CD8-positive, alpha-beta memory T cell (primary cell): ENCODE measurements around the gene NOTUM. TPM values are rescaled to one million over a fixed set of nuclear protein-coding genes. Genes with fewer than 3 reads are reported as not detected.

ENCODE experiments used
- CTCF ChIA-PET: fragments of 350-600 bp; sonication (Branson Sonifier 250); formaldehyde crosslinking; loops from one replicate; lab custom pipeline; 2021; ENCODE audit warnings: antibody characterized with exemption; lab: Charles Lee
- POLR2A ChIA-PET: fragments of 350-600 bp; sonication (Branson Sonifier 250); formaldehyde crosslinking; loops from one replicate; lab custom pipeline; 2021; ENCODE audit warnings: antibody characterized with exemption; lab: Charles Lee
- DNase-seq, 5 donors: peaks; one replicate each; pipeline versions ENCODE4 v3.0.0 to v3.0.0-alpha.2; 2020 to 2022; ENCODE audit warnings: mixed read lengths in 1 of 5
- H3K27ac ChIP-seq: one replicate; pipeline ENCODE4 v1.7.0; 2013; ENCODE audit warnings: low read depth, mild to moderate bottlenecking, low read length, moderate library complexity
- H3K27me3 ChIP-seq: 2 replicates; pipeline ENCODE4 v1.7.0; 2013; ENCODE audit warnings: low read length, mild to moderate bottlenecking; ENCODE audit not compliant: insufficient read depth, poor library complexity, severe bottlenecking
- H3K36me3 ChIP-seq: 2 replicates; pipeline ENCODE4 v1.7.0; 2013; ENCODE audit warnings: mild to moderate bottlenecking, low read length, moderate library complexity; ENCODE audit not compliant: insufficient read depth
- H3K4me1 ChIP-seq: 2 replicates; pipeline ENCODE4 v1.7.0; 2013; ENCODE audit warnings: mild to moderate bottlenecking, low read length, moderate library complexity; ENCODE audit not compliant: insufficient read depth
- H3K4me3 ChIP-seq: 2 replicates; pipeline ENCODE4 v1.7.0; 2013; ENCODE audit warnings: mild to moderate bottlenecking, low read length
- H3K9me3 ChIP-seq: 2 replicates; pipeline ENCODE4 v1.7.0; 2013; ENCODE audit warnings: mild to moderate bottlenecking, low read length
- H3K27ac Mint-ChIP-seq, 8 donors: one replicate each; pipeline ENCODE4 v1.8.0; 2020 to 2021; ENCODE audit warnings: mixed read lengths in 8 of 8, mild to moderate bottlenecking in 6 of 8, inconsistent platforms in 3 of 8, moderate library complexity in 3 of 8
- H3K27me3 Mint-ChIP-seq, 2 donors: one replicate each; pipeline ENCODE4 v1.8.0; 2020 to 2021; ENCODE audit warnings: mixed read lengths in 2 of 2, mild to moderate bottlenecking in 1 of 2, moderate library complexity in 1 of 2
- H3K36me3 Mint-ChIP-seq, 3 donors: one replicate each; pipeline ENCODE4 v1.8.0; 2020 to 2021; ENCODE audit warnings: mixed read lengths in 3 of 3, inconsistent platforms in 1 of 3, mild to moderate bottlenecking in 1 of 3
- H3K4me1 Mint-ChIP-seq, 3 donors: one replicate each; pipeline ENCODE4 v1.8.0; 2020 to 2021; ENCODE audit warnings: mixed read lengths in 3 of 3, inconsistent platforms in 1 of 3, mild to moderate bottlenecking in 1 of 3
- H3K4me3 Mint-ChIP-seq, 7 donors: one replicate each; pipeline ENCODE4 v1.8.0; 2020 to 2021; ENCODE audit warnings: mixed read lengths in 7 of 7, mild to moderate bottlenecking in 6 of 7, moderate library complexity in 4 of 7, inconsistent platforms in 2 of 7
- H3K9me3 Mint-ChIP-seq, 5 donors: one replicate each; pipeline ENCODE4 v1.8.0; 2020 to 2022; ENCODE audit warnings: mixed read lengths in 5 of 5, mild to moderate bottlenecking in 3 of 5, moderate library complexity in 2 of 5, inconsistent platforms in 1 of 5
- polyA plus RNA-seq: library from polyadenylated mRNA; unstranded; fragments of 300-500 nt; fragmentation: Illumina TruSeq; gene quantifications from one replicate; pipeline ENCODE4 v1.2.3, GENCODE V29; 2021
- total RNA-seq, 2 experiments: library from RNA; stranded (reverse); gene quantifications; one replicate each; pipeline ENCODE4 v1.2.3, GENCODE V29; 2021

The NOTUM gene
- total and polyA plus RNA-seq, 3 experiments from 2014 or later: 0.33 to 0.35 TPM; not detected in 1

DNA sequence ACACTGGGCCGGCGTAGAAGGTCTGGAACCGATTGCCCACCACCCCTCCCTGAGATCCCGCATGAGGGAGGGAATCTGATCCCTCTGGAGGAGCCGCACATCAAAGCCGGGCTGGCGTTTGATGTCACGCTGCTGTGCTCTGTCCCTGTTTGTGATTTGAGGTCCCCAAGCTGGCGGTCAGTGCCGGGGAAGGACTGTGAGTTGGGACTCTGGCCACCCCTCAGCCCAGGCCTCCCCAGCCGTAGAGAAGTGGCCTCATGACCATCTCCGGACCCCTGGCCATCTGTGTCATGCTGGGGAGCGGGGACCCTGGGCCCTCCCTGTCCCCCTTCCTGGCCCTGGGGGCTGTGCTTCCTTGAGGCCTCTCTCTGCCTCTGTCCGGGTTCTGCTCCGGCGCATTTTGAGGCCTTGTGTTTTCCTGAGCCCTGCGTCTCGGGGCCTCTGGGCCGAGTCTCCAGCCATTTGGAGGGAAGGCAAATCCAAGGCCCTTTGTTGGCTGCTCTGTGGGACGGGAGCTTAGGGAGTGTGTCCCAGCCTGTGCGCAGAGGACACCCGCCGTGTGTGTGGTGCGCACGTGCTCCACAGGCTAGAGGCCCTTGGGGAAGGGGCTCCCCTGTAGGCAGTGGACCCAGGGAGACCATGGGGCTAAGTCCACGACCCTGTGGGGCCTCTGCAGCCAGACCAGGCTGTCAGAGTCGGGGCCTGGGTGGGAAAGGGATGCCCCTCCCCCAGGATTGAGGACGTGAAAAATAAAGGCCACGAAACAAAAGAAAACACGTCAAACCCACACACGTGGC, 31.5 kb upstream of the NOTUM start:
- no peak overlapping the region for H3K27ac Mint-ChIP-seq
- no peaks in the 10 kb centered on the region for H3K36me3 ChIP-seq
- ChIA-PET CTCF (no interaction called here), POLR2A (no interaction called here)
- H3K27ac ChIP-seq: no peak overlapping the region
- H3K4me1 ChIP-seq: no peaks in the 10 kb centered on the region
- H3K4me3 ChIP-seq: no peak overlapping the region
- H3K27me3 Mint-ChIP-seq: no peaks in the 10 kb centered on the region
- H3K4me1 Mint-ChIP-seq: peaks cover 0 to 9% (median 5%) of the 10 kb centered on the region in 3 donors
- no peak overlapping the region for H3K4me3 Mint-ChIP-seq
- H3K27me3 ChIP-seq: no peaks in the 10 kb centered on the region
- no peaks in the 10 kb centered on the region for H3K9me3 Mint-ChIP-seq
- peaks cover 0 to 26% (median 2%) of the 10 kb centered on the region in 3 donors for H3K36me3 Mint-ChIP-seq
- no peak for DNase-seq
- H3K9me3 ChIP-seq: no peaks in the 10 kb centered on the region

DNA sequence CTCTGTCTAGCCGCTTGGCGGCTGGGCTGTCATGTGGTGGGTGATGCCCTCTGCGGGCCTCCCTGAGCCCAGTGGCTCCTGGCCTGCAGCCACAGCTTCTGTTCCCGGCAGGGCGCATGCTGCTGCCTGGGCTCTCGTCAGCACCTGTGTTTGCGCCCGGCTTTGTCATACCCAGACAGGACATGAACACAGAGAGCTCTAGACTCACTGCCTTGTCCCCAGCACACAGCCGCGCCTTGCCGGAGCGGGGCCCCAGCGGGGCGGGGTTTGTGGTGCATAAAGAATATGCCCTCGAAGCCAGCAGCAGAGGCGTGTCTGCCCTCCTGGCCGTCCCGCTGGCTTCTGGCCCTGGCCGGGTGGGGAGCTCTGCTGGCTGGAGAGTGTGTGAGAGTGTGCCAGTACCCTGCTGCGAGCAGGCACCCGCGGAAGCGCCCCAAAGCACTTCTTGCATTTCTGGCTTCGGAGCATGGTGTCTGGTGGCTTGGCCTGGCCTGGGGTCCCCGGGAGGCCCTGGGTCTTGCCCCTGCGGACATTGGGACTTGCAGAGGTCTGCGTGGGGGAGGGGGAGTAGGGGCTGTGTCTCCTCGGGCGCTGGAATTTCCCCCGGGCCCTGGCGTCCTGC, 30.8 kb upstream of the NOTUM start:
- H3K4me3 ChIP-seq: no peak overlapping the region
- ChIA-PET POLR2A (no interaction called here), CTCF (no interaction called here)
- DNase-seq: no peak
- H3K9me3 ChIP-seq: no peaks in the 10 kb centered on the region
- no peaks in the 10 kb centered on the region for H3K4me1 ChIP-seq
- no peaks in the 10 kb centered on the region for H3K36me3 ChIP-seq
- H3K27ac ChIP-seq: no peak overlapping the region
- Mint-ChIP-seq H3K36me3 (peaks cover 0 to 31% (median 2%) of the 10 kb centered on the region in 3 donors), H3K27me3 (no peaks in the 10 kb centered on the region), H3K4me1 (peaks cover 0 to 9% (median 5%) of the 10 kb centered on the region in 3 donors), H3K27ac (no peak overlapping the region), H3K9me3 (no peaks in the 10 kb centered on the region), H3K4me3 (no peak overlapping the region)
- H3K27me3 ChIP-seq: no peaks in the 10 kb centered on the region

DNA sequence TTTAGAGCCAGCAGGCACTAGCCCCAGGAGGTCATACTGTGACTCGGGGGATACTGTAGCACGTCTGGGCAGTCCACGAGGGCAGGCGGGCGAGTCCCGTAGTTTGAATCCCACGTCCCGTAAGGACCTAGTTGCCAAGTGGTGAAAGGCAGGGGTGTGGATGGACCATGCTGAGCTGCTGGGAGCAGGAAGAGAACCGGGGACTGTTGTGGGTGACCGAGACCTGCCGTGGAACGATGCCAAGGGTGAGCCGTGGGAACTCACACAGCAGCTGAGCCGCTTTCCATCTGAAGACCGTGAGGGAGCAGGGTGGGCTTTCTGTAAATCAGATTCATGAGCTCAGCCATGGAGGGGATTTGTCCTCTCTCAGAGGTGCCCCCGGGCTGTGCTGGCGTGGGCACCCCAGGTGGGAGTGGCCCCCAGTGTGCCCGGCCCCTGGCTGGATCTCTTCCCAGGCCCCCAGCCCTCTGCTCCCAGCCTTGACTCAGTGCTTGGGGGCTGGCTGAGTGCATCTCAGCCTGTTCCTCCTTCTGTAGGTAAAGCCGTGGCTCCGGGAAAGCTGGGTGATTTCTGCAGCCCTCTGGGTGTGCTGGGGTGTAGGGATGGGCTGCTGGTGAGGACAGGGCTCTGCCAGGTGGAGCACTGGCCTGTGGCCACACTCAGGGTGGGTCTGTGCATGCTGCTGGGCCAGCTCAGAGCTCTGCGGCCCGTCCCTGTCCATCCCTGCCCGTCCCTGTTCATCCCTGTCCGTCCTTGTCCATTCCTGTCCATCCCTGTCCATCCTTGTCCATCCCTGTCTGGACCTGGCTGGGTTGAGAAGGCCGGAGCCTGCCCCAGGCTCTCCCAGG, 30.1 kb upstream of the NOTUM start:
- ChIA-PET CTCF (no interaction called here), POLR2A (interaction anchor here (0.5 kb wide), 1 partner anchor 19 kb away, joined by 3 read pairs; no protein-coding TSS in a partner anchor)
- Mint-ChIP-seq H3K27me3 (no peaks in the 10 kb centered on the region), H3K27ac (no peak overlapping the region), H3K9me3 (no peaks in the 10 kb centered on the region), H3K36me3 (peaks cover 0 to 34% (median 2%) of the 10 kb centered on the region in 3 donors), H3K4me3 (no peak overlapping the region), H3K4me1 (peaks cover 0 to 9% (median 5%) of the 10 kb centered on the region in 3 donors)
- Histone ChIP-seq H3K9me3 (no peaks in the 10 kb centered on the region), H3K27ac (no peak overlapping the region), H3K4me3 (no peak overlapping the region), H3K36me3 (no peaks in the 10 kb centered on the region), H3K27me3 (no peaks in the 10 kb centered on the region), H3K4me1 (no peaks in the 10 kb centered on the region)
- no peak for DNase-seq

DNA sequence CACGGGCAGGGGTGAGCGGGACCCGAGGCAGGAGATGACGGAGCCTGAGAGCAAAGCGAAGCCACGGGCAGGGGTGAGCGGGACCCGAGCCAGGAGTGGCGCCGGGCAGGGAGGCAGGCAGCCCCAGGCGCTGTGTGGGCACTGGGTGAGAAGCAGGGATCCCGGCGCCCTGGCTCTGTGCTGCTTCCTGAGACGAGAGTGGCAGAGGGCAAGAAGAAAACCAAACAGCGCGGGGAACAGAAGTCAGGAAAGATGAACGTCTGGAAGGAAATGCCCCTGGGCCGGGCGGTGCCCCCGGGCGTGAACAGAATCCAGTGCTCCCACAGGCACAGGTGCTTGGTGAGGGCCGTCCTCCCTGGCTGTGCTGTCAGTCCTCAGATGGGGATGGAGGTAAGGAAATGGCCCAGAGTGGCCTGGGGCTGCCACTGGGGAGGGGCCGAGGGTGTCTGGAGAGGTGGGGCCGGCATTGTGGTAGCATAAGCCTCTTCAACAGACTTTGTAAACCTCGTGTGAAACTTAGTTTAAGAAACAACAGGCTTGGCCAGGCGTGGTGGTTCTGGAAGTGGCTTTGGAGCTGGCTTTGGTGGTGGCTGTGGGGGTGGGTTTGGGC, 26.3 kb upstream of the NOTUM start:
- Mint-ChIP-seq H3K4me1 (peaks cover 4 to 14% (median 5%) of the 10 kb centered on the region in 3 donors), H3K27me3 (no peaks in the 10 kb centered on the region), H3K27ac (peak overlapping the region in 2 of 8 donors; percentile 15 to 84), H3K9me3 (no peaks in the 10 kb centered on the region), H3K4me3 (no peak overlapping the region), H3K36me3 (peaks cover 4 to 46% (median 7%) of the 10 kb centered on the region in 3 donors)
- ChIA-PET POLR2A (no interaction called here), CTCF (no interaction called here)
- Histone ChIP-seq H3K27me3 (no peaks in the 10 kb centered on the region), H3K36me3 (peaks cover 4% of the 10 kb centered on the region), H3K9me3 (no peaks in the 10 kb centered on the region), H3K27ac (no peak overlapping the region), H3K4me1 (no peaks in the 10 kb centered on the region), H3K4me3 (no peak overlapping the region)
- DNase-seq: no peak

DNA sequence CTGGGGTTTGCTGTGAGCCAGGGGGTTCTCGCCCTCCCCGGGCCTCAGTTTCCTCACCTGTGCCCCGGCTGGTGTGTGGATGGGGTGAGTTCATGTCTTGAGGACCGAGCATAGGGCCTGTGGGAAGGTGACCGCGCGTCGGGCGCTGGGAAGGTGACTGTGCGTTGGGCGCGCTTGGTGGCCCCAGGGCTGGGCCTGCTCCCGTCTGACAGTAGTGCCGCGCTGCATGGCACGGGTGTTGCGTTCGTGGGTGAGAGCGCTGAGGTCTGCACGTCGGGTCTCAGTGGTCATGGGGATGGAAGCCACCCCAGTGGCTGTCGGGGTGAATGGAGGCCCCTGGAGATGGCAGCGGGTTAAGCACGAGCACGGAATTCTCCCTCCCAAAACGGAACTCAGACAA, 25.6 kb upstream of the NOTUM start:
- no peaks in the 10 kb centered on the region for H3K9me3 Mint-ChIP-seq
- H3K27me3 ChIP-seq: no peaks in the 10 kb centered on the region
- no peak overlapping the region for H3K4me3 Mint-ChIP-seq
- no peaks in the 10 kb centered on the region for H3K27me3 Mint-ChIP-seq
- peaks cover 4 to 15% (median 5%) of the 10 kb centered on the region in 3 donors for H3K4me1 Mint-ChIP-seq
- DNase-seq: no peak
- H3K9me3 ChIP-seq: no peaks in the 10 kb centered on the region
- no peaks in the 10 kb centered on the region for H3K4me1 ChIP-seq
- H3K27ac ChIP-seq: no peak overlapping the region
- ChIA-PET CTCF (no interaction called here), POLR2A (no interaction called here)
- peaks cover 4 to 46% (median 7%) of the 10 kb centered on the region in 3 donors for H3K36me3 Mint-ChIP-seq
- no peak overlapping the region for H3K4me3 ChIP-seq
- H3K36me3 ChIP-seq: peaks cover 4% of the 10 kb centered on the region
- no peak overlapping the region for H3K27ac Mint-ChIP-seq

DNA sequence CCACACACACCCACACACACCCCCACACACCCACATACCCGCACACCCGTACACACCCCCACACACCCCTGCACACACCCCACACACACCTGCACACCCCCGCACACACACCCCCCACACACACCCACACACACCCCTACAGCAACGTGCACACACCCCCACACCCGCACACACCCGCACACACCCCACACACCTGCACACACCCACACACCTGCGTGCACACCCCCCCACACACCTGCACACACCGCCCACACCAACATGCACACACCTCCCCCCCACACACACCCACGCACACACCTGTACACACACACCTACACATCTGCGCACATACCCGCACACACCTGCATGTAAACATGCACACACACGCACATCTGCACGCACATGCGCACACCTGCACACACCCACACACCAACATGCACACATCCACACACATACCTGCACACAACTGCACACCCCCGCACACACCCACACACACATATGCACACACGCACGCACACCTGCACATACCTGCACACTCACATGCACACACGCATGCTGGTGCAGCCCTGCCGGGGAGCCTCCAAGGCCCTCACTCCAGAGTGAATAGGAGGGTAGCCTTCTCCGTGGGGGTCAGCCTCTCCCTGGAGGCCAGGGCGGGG, 23.9 kb upstream of the NOTUM start:
- Mint-ChIP-seq H3K27ac (no peak overlapping the region), H3K4me1 (peaks cover 7 to 20% (median 9%) of the 10 kb centered on the region in 3 donors), H3K36me3 (peaks cover 4 to 46% (median 10%) of the 10 kb centered on the region in 3 donors), H3K27me3 (no peaks in the 10 kb centered on the region), H3K4me3 (no peak overlapping the region), H3K9me3 (no peaks in the 10 kb centered on the region)
- no peak for DNase-seq
- CTCF ChIA-PET: no interaction called here
- Histone ChIP-seq H3K4me3 (no peak overlapping the region), H3K27me3 (no peaks in the 10 kb centered on the region), H3K9me3 (no peaks in the 10 kb centered on the region), H3K36me3 (peaks cover 4% of the 10 kb centered on the region), H3K27ac (no peak overlapping the region), H3K4me1 (peaks cover 12% of the 10 kb centered on the region)
- POLR2A ChIA-PET: interaction anchor here (0.6 kb wide), 1 partner anchor 17 kb away, joined by 4 read pairs; no protein-coding TSS in a partner anchor

DNA sequence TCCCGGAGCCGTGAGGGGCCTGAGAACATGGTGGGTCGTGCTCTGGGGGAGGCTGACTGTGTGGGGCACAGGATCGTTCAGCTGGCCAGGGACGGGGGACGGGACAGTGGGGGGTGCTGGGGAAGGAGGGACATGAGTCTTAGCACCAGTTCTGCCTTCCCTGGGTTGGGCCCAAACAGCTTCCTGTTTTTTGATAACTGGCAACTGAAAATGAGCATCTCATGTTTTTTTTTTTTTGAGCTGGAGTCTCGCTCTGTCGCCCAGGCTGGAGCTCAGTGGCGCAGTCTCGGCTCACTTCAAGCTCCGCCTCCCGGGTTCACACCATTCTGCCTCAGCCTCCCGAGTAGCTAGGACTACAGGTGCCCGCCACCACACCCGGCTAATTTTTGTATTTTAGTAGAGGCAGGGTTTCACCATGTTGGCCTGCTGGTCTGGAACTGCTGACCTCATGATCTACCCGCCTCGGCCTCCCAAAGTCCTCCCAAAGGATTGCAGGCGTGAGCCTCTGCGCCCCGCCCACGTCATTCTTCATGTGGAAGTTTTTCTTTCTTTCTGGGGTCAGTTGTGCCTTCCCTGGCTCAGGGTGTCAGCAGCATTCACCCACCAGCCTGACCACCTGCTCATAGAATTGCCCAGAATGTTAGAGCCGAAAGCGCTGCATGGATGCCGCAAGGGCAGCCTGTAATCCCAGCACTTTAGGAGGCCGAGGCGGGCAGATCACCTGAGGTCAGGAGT, 22.8 kb upstream of the NOTUM start:
- Mint-ChIP-seq H3K4me3 (no peak overlapping the region), H3K36me3 (peaks cover 4 to 46% (median 13%) of the 10 kb centered on the region in 3 donors), H3K4me1 (peaks cover 16 to 28% (median 17%) of the 10 kb centered on the region in 3 donors), H3K27ac (peak overlapping the region in 1 of 8 donors; percentile 51), H3K27me3 (no peaks in the 10 kb centered on the region), H3K9me3 (no peaks in the 10 kb centered on the region)
- DNase-seq: no peak
- no peaks in the 10 kb centered on the region for H3K9me3 ChIP-seq
- H3K27ac ChIP-seq: no peak overlapping the region
- peaks cover 4% of the 10 kb centered on the region for H3K36me3 ChIP-seq
- POLR2A ChIA-PET: no interaction called here
- no peak overlapping the region for H3K4me3 ChIP-seq
- CTCF ChIA-PET: interaction anchor here (1.4 kb wide), 1 partner anchor 24 kb away, joined by 4 read pairs; no protein-coding TSS in a partner anchor
- H3K4me1 ChIP-seq: peaks cover 20% of the 10 kb centered on the region
- no peaks in the 10 kb centered on the region for H3K27me3 ChIP-seq
